Measurements from ENCODE around the gene MYH11. TPM values are rescaled to one million over a fixed set of nuclear protein-coding genes. Genes with fewer than 3 reads are reported as not detected.
"Not testable (repeated sequence)": the region's sequence is repeated elsewhere in the genome, so short reads cannot be mapped to it uniquely, and the experiment has no call there.

Gene MYH11
- total RNA-seq, 4 donors from 2014 or later: 19.5 to 63.2 (median 24.6) TPM

DNA sequence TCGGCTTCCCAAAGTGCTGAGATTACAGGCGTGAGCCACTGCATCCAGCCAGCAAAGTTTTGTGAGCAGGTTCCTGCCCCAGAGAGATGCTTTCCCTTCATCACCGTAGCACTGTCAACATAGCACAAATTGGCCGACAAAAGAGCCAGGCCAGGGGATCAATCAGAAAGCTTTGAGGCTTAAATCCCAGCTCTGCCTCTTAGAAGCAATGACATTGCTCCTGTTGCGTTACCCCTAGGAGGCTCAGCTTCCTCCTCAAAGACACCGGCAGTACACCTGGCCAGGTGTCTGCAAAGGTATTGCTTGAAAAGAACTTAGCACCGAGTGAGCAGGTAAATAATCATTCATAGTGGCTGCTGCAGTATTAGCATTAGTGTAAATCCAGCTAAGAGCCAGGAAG lies 120.3 kb downstream of the MYH11 start:
- no peak overlapping the region for H3K27ac ChIP-seq
- no peak for TF ChIP-seq POLR2A (IDR thresholded peaks at IDR 0.05)
- TF ChIP-seq, protein P1, sequence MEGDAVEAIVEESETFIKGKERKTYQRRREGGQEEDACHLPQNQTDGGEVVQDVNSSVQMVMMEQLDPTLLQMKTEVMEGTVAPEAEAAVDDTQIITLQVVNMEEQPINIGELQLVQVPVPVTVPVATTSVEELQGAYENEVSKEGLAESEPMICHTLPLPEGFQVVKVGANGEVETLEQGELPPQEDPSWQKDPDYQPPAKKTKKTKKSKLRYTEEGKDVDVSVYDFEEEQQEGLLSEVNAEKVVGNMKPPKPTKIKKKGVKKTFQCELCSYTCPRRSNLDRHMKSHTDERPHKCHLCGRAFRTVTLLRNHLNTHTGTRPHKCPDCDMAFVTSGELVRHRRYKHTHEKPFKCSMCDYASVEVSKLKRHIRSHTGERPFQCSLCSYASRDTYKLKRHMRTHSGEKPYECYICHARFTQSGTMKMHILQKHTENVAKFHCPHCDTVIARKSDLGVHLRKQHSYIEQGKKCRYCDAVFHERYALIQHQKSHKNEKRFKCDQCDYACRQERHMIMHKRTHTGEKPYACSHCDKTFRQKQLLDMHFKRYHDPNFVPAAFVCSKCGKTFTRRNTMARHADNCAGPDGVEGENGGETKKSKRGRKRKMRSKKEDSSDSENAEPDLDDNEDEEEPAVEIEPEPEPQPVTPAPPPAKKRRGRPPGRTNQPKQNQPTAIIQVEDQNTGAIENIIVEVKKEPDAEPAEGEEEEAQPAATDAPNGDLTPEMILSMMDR (IDR thresholded peaks at IDR 0.05): no peak
- H3K9me3 ChIP-seq: no peaks in the 10 kb centered on the region
- WGBS, 2 donors: 62 to 78% methylated on average over 6 to 7 of the region's 7 CpGs
- intact Hi-C loops (cut with DNase I): no loop called here
- no peaks in the 10 kb centered on the region for H3K36me3 ChIP-seq
- no peaks in the 10 kb centered on the region for H3K27me3 ChIP-seq
- no peak for DNase-seq
- no peak overlapping the region for H3K4me3 ChIP-seq (replicated peaks in 1 of 3)
- H3K4me1 ChIP-seq: no peaks in the 10 kb centered on the region

DNA sequence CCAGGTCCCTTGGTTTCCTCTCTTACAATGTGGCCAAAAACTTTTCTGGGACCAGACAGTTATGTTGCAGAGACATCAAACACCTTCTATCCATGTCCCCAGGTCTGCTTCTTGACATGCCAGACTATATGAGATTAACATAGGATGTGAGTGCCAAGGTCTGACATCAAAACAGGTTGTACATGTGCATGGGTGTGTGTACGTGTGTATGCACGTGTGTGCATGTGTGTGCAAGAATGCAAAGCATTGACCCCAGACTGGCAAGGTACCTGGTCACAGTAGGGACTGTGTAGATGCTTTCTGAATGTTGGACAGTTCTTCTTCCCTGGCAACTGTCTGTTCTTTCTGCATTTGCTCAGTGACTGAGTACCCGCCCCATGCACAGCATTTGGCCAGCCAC lies 121.2 kb downstream of the MYH11 start:
- TF ChIP-seq, protein P1 (IDR thresholded peaks at IDR 0.05): no peak
- no peak for TF ChIP-seq POLR2A (IDR thresholded peaks at IDR 0.05)
- Histone ChIP-seq H3K27ac (no peak overlapping the region), H3K9me3 (no peaks in the 10 kb centered on the region), H3K4me3 (replicated peaks in 1 of 3) (no peak overlapping the region), H3K36me3 (no peaks in the 10 kb centered on the region), H3K27me3 (no peaks in the 10 kb centered on the region), H3K4me1 (no peaks in the 10 kb centered on the region)
- WGBS, 2 donors: 86 to 97% methylated on average over 3 of the region's 3 CpGs
- no peak for DNase-seq
- intact Hi-C loops (cut with DNase I): no loop called here

DNA sequence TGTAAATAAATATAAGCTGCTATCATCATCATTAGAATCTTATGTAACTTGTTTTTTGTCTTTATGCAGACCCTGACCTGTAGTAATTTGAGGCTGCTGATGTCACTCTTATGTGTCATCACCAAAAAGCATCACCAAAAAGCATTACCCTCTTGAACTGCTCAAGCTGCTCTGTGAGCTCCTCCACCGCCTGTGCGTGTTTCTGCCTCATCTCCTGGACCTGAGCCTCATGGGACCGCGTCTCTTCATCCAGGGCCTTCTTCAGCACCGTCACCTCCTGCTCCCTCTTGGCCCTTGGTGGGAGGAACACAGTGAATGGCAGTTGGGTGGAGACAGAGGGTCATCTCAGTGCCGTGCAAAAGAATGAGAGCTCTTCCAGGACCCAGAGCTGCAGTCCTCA lies 124.4 kb downstream of the MYH11 start:
- intact Hi-C loops (cut with DNase I): no loop called here
- 83 to 96% methylated on average over 6 of the region's 6 CpGs for WGBS, 2 donors
- no peak for DNase-seq
- Histone ChIP-seq H3K4me1 (no peaks in the 10 kb centered on the region), H3K9me3 (no peaks in the 10 kb centered on the region), H3K27me3 (no peaks in the 10 kb centered on the region), H3K27ac (no peak overlapping the region), H3K36me3 (no peaks in the 10 kb centered on the region), H3K4me3 (replicated peaks in 1 of 3) (no peak overlapping the region)
- TF ChIP-seq, protein P1 (IDR thresholded peaks at IDR 0.05): no peak
- TF ChIP-seq POLR2A (IDR thresholded peaks at IDR 0.05): no peak

DNA sequence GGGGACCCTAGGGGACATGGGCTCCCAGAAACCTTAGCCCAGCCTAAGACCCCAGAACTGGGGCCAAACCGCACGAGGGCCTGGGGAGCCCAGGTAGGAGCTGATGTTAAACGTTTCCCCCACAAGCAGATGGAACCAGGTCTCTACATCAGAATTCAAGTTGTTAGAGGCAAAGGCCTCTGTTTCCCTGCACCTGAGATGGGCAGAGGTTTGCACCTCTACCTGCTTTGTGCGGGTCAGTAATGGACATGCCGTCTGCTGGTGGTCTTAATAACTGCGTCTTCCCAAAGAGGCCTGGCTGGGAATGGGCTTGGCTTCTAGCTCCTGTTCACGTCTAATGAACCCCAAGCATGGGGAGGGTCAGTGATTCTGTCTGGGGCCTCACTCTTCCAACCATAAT lies 127.7 kb downstream of the MYH11 start:
- peaks cover 0 to 7% of the 10 kb centered on the region in 2 donors for H3K36me3 ChIP-seq
- no peaks in the 10 kb centered on the region for H3K4me1 ChIP-seq
- DNase-seq: no peak
- TF ChIP-seq, protein P1 (IDR thresholded peaks at IDR 0.05): no peak
- no peak for TF ChIP-seq POLR2A (IDR thresholded peaks at IDR 0.05)
- intact Hi-C loops (cut with DNase I): no loop called here
- H3K27ac ChIP-seq: no peak overlapping the region
- 91 to 98% methylated on average over 7 of the region's 7 CpGs for WGBS, 2 donors
- no peaks in the 10 kb centered on the region for H3K9me3 ChIP-seq
- no peaks in the 10 kb centered on the region for H3K27me3 ChIP-seq
- H3K4me3 ChIP-seq (replicated peaks in 1 of 3): no peak overlapping the region

DNA sequence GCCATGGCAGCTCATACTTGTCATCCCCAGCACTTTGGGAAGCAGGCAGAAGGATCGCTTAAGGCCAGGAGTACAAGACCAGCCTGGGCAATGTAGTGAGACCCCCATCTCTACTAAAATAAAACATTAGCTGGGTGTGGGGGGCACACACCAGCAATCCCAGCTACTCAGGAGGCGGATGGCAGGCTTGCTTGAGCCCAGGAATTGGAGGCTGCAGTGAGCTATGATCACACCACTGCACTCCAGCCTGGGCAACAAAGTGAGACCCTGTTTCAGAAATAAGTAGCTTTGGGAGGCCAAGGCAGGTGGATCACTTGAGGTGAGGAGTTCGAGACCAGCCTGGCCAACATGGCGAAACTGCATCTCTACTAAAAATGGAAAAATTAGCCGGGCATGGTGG lies 129.1 kb downstream of the MYH11 start:
- H3K27ac ChIP-seq; H3K4me3 ChIP-seq (replicated peaks in 1 of 3); H3K27me3 ChIP-seq; H3K36me3 ChIP-seq; DNase-seq; H3K4me1 ChIP-seq; intact Hi-C loops (cut with DNase I); H3K9me3 ChIP-seq: not testable (repeated sequence)
- 97 to 98% methylated on average over 5 of the region's 5 CpGs for WGBS, 2 donors

DNA sequence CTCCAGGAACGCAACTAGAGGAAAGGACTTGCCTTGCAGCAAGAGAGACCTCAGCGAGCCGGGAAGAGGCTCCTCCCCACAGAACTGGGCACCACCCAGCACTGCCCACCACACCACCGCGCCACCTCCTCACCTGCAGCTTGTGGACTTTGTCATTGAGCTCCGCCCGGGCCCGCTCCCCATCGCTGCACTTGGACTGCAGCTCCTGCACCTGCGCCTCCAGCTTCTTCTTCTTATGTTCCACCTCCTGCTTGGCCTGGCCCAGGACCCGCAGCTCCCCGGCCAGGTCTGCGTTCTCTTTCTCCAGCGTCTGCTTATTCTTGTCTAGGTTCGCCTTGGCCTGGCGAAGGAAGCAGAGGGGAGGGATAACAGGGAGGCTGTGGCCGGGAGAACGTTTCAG lies 130.1 kb downstream of the MYH11 start:
- WGBS, 2 donors: 85 to 94% methylated on average over 18 of the region's 18 CpGs
- Histone ChIP-seq H3K27me3 (no peaks in the 10 kb centered on the region), H3K4me1 (no peaks in the 10 kb centered on the region), H3K4me3 (replicated peaks in 1 of 3) (no peak overlapping the region), H3K36me3 (peaks cover 0 to 7% of the 10 kb centered on the region in 2 donors), H3K27ac (no peak overlapping the region), H3K9me3 (no peaks in the 10 kb centered on the region)
- intact Hi-C loops (cut with DNase I): no loop called here
- TF ChIP-seq, protein P1 (IDR thresholded peaks at IDR 0.05): no peak
- TF ChIP-seq POLR2A (IDR thresholded peaks at IDR 0.05): no peak
- no peak for DNase-seq

Measured in thyroid gland (tissue), 4 donors.